GM21786 (cell line): ENCODE results near the gene ETS2.
A peak's percentile ranks its signal among the peaks of the same experiment; 100 is the strongest.
"Not testable (repeated sequence)": the region's sequence is repeated elsewhere in the genome, so short reads cannot be mapped to it uniquely, and the experiment has no call there.

Experiments used
- ATAC-seq: cut with Tn5 transposase; IDR thresholded peaks from one replicate; pipeline ENCODE4 v1.9.1; 2021; ENCODE audit not compliant: unreplicated experiment

Gene ETS2

GRCh38 chr21:38834725-38835124, 29.0 kb downstream of the ETS2 start:
- ATAC-seq, result no peak

GRCh38 chr21:38837806-38838461, 32.2 kb downstream of the ETS2 start:
- no peak for ATAC-seq

- ATAC-seq, result no peak
These were observed 33.0 kb downstream of the ETS2 start for GRCh38 chr21:38838598-38839327.

- no peak for ATAC-seq
These were observed 33.9 kb downstream of the ETS2 start for GRCh38 chr21:38839328-38840286.

GRCh38 chr21:38840456-38841300, 34.9 kb downstream of the ETS2 start:
- no peak for ATAC-seq

- no peak for ATAC-seq
These were observed 35.7 kb downstream of the ETS2 start for GRCh38 chr21:38841472-38841871.

GRCh38 chr21:38842079-38842478, 36.4 kb downstream of the ETS2 start:
- ATAC-seq, result no peak

GRCh38 chr21:38843379-38843778, 37.6 kb downstream of the ETS2 start:
- ATAC-seq, result no peak

- no peak for ATAC-seq
These were observed 38.2 kb downstream of the ETS2 start for GRCh38 chr21:38843806-38844503.

GRCh38 chr21:38845374-38845773, 39.6 kb downstream of the ETS2 start:
- ATAC-seq, result not testable (repeated sequence)

- ATAC-seq, result no peak
These were observed 41.8 kb downstream of the ETS2 start for GRCh38 chr21:38847556-38847955.

GRCh38 chr21:38848187-38848609, 42.5 kb downstream of the ETS2 start:
- ATAC-seq, result no peak

GRCh38 chr21:38849776-38850175, 44.0 kb downstream of the ETS2 start:
- no peak for ATAC-seq

- no peak for ATAC-seq
These were observed 44.7 kb downstream of the ETS2 start for GRCh38 chr21:38850277-38850951.

GRCh38 chr21:38851101-38851500, 45.4 kb downstream of the ETS2 start:
- no peak for ATAC-seq

GRCh38 chr21:38852278-38852677, 46.5 kb downstream of the ETS2 start:
- ATAC-seq, result no peak

- no peak for ATAC-seq
These were observed 47.0 kb downstream of the ETS2 start for GRCh38 chr21:38852708-38853107.

GRCh38 chr21:38853421-38853919, 47.7 kb downstream of the ETS2 start:
- ATAC-seq, result peak; percentile 84

- ATAC-seq, result no peak
These were observed 51.6 kb downstream of the ETS2 start for GRCh38 chr21:38857152-38857825.
